GM23248 (cell line): ENCODE measurements around the gene SCYL1. TPM values are rescaled to one million over a fixed set of nuclear protein-coding genes. Genes with fewer than 3 reads are reported as not detected.
A peak's percentile ranks its signal among the peaks of the same experiment; 100 is the strongest.

Experiments
- DNase-seq: peaks from one replicate; pipeline ENCODE4 v3.0.0-alpha.2; 2015
- H2AFZ ChIP-seq: fragments of 200-600 bp; sonication (generic); 2 replicates; pipeline ENCODE4 v1.6.1; 2016; ENCODE audit warnings: antibody characterized with exemption
- H3F3A ChIP-seq: fragments of 200-600 bp; sonication (generic); 2 replicates; pipeline ENCODE4 v1.6.1; 2016; ENCODE audit warnings: mild to moderate bottlenecking, antibody characterized with exemption, mixed run types; ENCODE audit not compliant: insufficient read depth
- H3K27ac ChIP-seq: fragments of 200-600 bp; sonication (generic); 2 replicates; pipeline ENCODE4 v1.5.1; 2016; ENCODE audit warnings: mild to moderate bottlenecking
- H3K27me3 ChIP-seq: fragments of 200-600 bp; sonication (generic); replicated peaks from 2 replicates; pipeline ENCODE4 v1.6.1; 2016; ENCODE audit warnings: mild to moderate bottlenecking; ENCODE audit not compliant: insufficient read depth
- H3K36me3 ChIP-seq: fragments of 200-600 bp; sonication (generic); 2 replicates; pipeline ENCODE4 v1.6.1; 2016; ENCODE audit warnings: low read depth, mild to moderate bottlenecking
- H3K4me1 ChIP-seq: fragments of 200-600 bp; sonication (generic); 2 replicates; pipeline ENCODE4 v1.6.1; 2016; ENCODE audit warnings: mild to moderate bottlenecking; ENCODE audit not compliant: insufficient read depth
- H3K4me2 ChIP-seq: fragments of 200-600 bp; sonication (generic); one replicate; pipeline ENCODE4 v1.6.1; 2016; ENCODE audit warnings: mild to moderate bottlenecking; ENCODE audit not compliant: unreplicated experiment
- H3K4me3 ChIP-seq: fragments of 200-600 bp; sonication (generic); 2 replicates; pipeline ENCODE4 v1.5.1; 2016; ENCODE audit warnings: mild to moderate bottlenecking
- H3K79me2 ChIP-seq: fragments of 200-600 bp; sonication (generic); 2 replicates; pipeline ENCODE4 v1.6.1; 2016; ENCODE audit warnings: mild to moderate bottlenecking; ENCODE audit not compliant: insufficient read depth
- H3K9ac ChIP-seq: fragments of 200-600 bp; sonication (generic); 2 replicates; pipeline ENCODE4 v1.6.1; 2016; ENCODE audit warnings: mild to moderate bottlenecking
- H3K9me2 ChIP-seq: fragments of 200-600 bp; sonication (generic); 2 replicates; pipeline ENCODE4 v1.6.1; 2016; ENCODE audit warnings: mixed run types, mild to moderate bottlenecking, moderate library complexity; ENCODE audit not compliant: insufficient read depth
- H3K9me3 ChIP-seq: fragments of 200-600 bp; sonication (generic); one replicate; pipeline ENCODE4 v1.6.1; 2017; ENCODE audit warnings: low read depth
- H4K20me1 ChIP-seq: fragments of 200-600 bp; sonication (generic); 2 replicates; pipeline ENCODE4 v1.6.0; 2016; ENCODE audit not compliant: insufficient read depth
- EZH2 ChIP-seq: fragments of 200-600 bp; sonication (generic); IDR thresholded peaks from 2 replicates; pipeline ENCODE4 v1.6.1; 2018; ENCODE audit warnings: antibody characterized with exemption, mild to moderate bottlenecking; ENCODE audit not compliant: insufficient read depth, poor library complexity, severe bottlenecking
- EZH2phosphoT487 ChIP-seq: fragments of 200-600 bp; sonication (generic); IDR thresholded peaks from 2 replicates; pipeline ENCODE4 v1.6.1; 2018; ENCODE audit warnings: antibody characterized with exemption, moderate library complexity, mild to moderate bottlenecking, low read depth; ENCODE audit not compliant: insufficient read depth
- WGBS, 2 experiments: methylation state at CpG; one replicate each; pipeline ENCODE4 v1.1.6; 2015 to 2017; ENCODE audit warnings: low lambda C conversion rate in 2 of 2, low coverage in 1 of 2; ENCODE audit errors: missing lambda C conversion rate in 2 of 2; 5-methylcytosine and 5-hydroxymethylcytosine counted together
- in situ Hi-C: fragments of 300-500 bp; cut with MboI; formaldehyde crosslinking; loops from 2 replicates; pipeline ENCODE4 v1.15.0; 2020
- polyA plus RNA-seq: library from polyadenylated mRNA; unstranded; fragments of >200 nt; fragmentation: Nextera tagmentation; extraction: Ambion mirVana; gene quantifications from 2 replicates; pipeline ENCODE4 v1.2.1, GENCODE V29; 2016
- total RNA-seq: library from RNA; depleted of rRNA; stranded (reverse); fragments of >200 nt; shearing (Covaris generic); gene quantifications from 2 replicates; pipeline ENCODE4 v1.2.3, GENCODE V29; 2014

SCYL1 gene
- total and polyA plus RNA-seq, 2 experiments from 2014 or later, result 90.7 to 115 TPM

- H3K4me1 ChIP-seq, result peaks cover 24% of the 10 kb centered on the region
- peak; percentile 93 for DNase-seq
- in situ Hi-C loops, result no loop called here
- peak overlapping the region; percentile 88 for H3K9ac ChIP-seq
- no peak for TF ChIP-seq EZH2phosphoT487
- peaks cover 6% of the 10 kb centered on the region; the same call in 1 of the 2 replicates for H3K36me3 ChIP-seq
- no peaks in the 10 kb centered on the region for H3K9me3 ChIP-seq
- 11 to 14% methylated on average over 17 to 18 of the region's 18 CpGs for WGBS, 2 experiments
- H3K4me2 ChIP-seq, result peak overlapping the region; percentile 88
- peak overlapping the region; percentile 77 for H3K27ac ChIP-seq
- peaks cover 10% of the 10 kb centered on the region for H3F3A ChIP-seq
- peak overlapping the region; percentile 92 for H3K4me3 ChIP-seq
- peaks cover 40% of the 10 kb centered on the region for H3K79me2 ChIP-seq
- no peaks in the 10 kb centered on the region for H3K9me2 ChIP-seq
- no peaks in the 10 kb centered on the region for H4K20me1 ChIP-seq
- no peaks in the 10 kb centered on the region for H3K27me3 ChIP-seq
- no peak overlapping the region for H2AFZ ChIP-seq
These were observed 52.2 kb downstream of the SCYL1 start for GRCh38 chr11:65576867-65577755.

- DNase-seq, result no peak
- peak overlapping the region; percentile 92 for H3K4me3 ChIP-seq
- peaks cover 6% of the 10 kb centered on the region; the same call in 1 of the 2 replicates for H3K36me3 ChIP-seq
- peak overlapping the region; percentile 88 for H3K9ac ChIP-seq
- TF ChIP-seq EZH2 (no peak), EZH2phosphoT487 (no peak)
- H4K20me1 ChIP-seq, result no peaks in the 10 kb centered on the region
- H3K9me3 ChIP-seq, result no peaks in the 10 kb centered on the region
- peaks cover 40% of the 10 kb centered on the region for H3K79me2 ChIP-seq
- H3K4me2 ChIP-seq, result peak overlapping the region; percentile 88
- H2AFZ ChIP-seq, result no peak overlapping the region
- no peaks in the 10 kb centered on the region for H3K9me2 ChIP-seq
- 37 to 42% methylated on average over 3 to 8 of the region's 8 CpGs for WGBS, 2 experiments
- in situ Hi-C loops, result no loop called here
- peak overlapping the region; percentile 77 for H3K27ac ChIP-seq
- H3K27me3 ChIP-seq, result no peaks in the 10 kb centered on the region
- peaks cover 24% of the 10 kb centered on the region for H3K4me1 ChIP-seq
- peaks cover 10% of the 10 kb centered on the region for H3F3A ChIP-seq
These were observed 52.9 kb downstream of the SCYL1 start for GRCh38 chr11:65577756-65578109.

- Histone ChIP-seq H4K20me1 (no peaks in the 10 kb centered on the region), H3K4me3 (peak overlapping the region; percentile 92; the same call in 1 of the 2 replicates), H3K9ac (peak overlapping the region; percentile 88), H3K27ac (peak overlapping the region; percentile 77; the same call in 1 of the 2 replicates), H2AFZ (no peak overlapping the region), H3K4me2 (peak overlapping the region; percentile 88), H3K27me3 (no peaks in the 10 kb centered on the region), H3K9me2 (no peaks in the 10 kb centered on the region), H3K36me3 (peaks cover 6% of the 10 kb centered on the region; the same call in 1 of the 2 replicates), H3K4me1 (peaks cover 23% of the 10 kb centered on the region), H3K9me3 (no peaks in the 10 kb centered on the region), H3K79me2 (peaks cover 37% of the 10 kb centered on the region), H3F3A (peaks cover 10% of the 10 kb centered on the region)
- TF ChIP-seq EZH2 (no peak), EZH2phosphoT487 (no peak)
- in situ Hi-C loops, result no loop called here
- DNase-seq, result no peak
- 92 to 93% methylated on average over 7 of the region's 7 CpGs for WGBS, 2 experiments
These were observed 53.3 kb downstream of the SCYL1 start for GRCh38 chr11:65578134-65578533.

- no peak overlapping the region for H3K4me2 ChIP-seq
- peaks cover 17% of the 10 kb centered on the region for H3K4me1 ChIP-seq
- H3K79me2 ChIP-seq, result peaks cover 32% of the 10 kb centered on the region
- H3F3A ChIP-seq, result peaks cover 10% of the 10 kb centered on the region
- H3K4me3 ChIP-seq, result no peak overlapping the region
- TF ChIP-seq EZH2phosphoT487 (no peak), EZH2 (no peak)
- DNase-seq, result no peak
- H3K9me2 ChIP-seq, result no peaks in the 10 kb centered on the region
- no peak overlapping the region for H3K9ac ChIP-seq
- in situ Hi-C loops, result no loop called here
- peaks cover 6% of the 10 kb centered on the region; the same call in 1 of the 2 replicates for H3K36me3 ChIP-seq
- no peak overlapping the region for H2AFZ ChIP-seq
- no peaks in the 10 kb centered on the region for H3K27me3 ChIP-seq
- WGBS, 2 experiments, result 54 to 64% methylated on average over 3 of the region's 3 CpGs
- no peaks in the 10 kb centered on the region for H3K9me3 ChIP-seq
- no peak overlapping the region for H3K27ac ChIP-seq
- no peaks in the 10 kb centered on the region for H4K20me1 ChIP-seq
These were observed 53.8 kb downstream of the SCYL1 start for GRCh38 chr11:65578667-65579066.
